Brain microvascular endothelial cell (primary cell): ENCODE data around the gene PDSS1.

Source experiments
- DNase-seq: peaks from one replicate; pipeline ENCODE4 v3.0.0-alpha.2; 2020
- H3K27ac ChIP-seq: fragments of 250-450 bp; sonication (Bioruptor Pico); 2 replicates; pipeline ENCODE4 v1.5.1; 2020; ENCODE audit warnings: mild to moderate bottlenecking, moderate library complexity
- H3K27me3 ChIP-seq: fragments of 250-450 bp; sonication (Bioruptor Pico); replicated peaks from 2 replicates; pipeline ENCODE4 v1.5.1; 2020; ENCODE audit warnings: mild to moderate bottlenecking
- H3K36me3 ChIP-seq: fragments of 250-450 bp; sonication (Bioruptor Pico); replicated peaks from 2 replicates; pipeline ENCODE4 v1.5.1; 2020; ENCODE audit warnings: mild to moderate bottlenecking
- H3K4me3 ChIP-seq: 2 replicates; pipeline ENCODE4 v1.5.1; 2011; ENCODE audit warnings: low read depth, mild to moderate bottlenecking, control low read depth, low read length, moderate library complexity
- CTCF ChIP-seq: IDR thresholded peaks from 2 replicates; pipeline ENCODE4 v1.5.1; 2011; ENCODE audit warnings: low read depth, mild to moderate bottlenecking, moderate library complexity, low read length, control low read depth, inconsistent platforms; ENCODE audit errors: missing control alignments
- in situ Hi-C: cut with HindIII; loops from 2 replicates; pipeline ENCODE4 v1.10.0; 2017; ENCODE audit warnings: low sequenced_read_pairs, low pct_ligation_motif_present

The PDSS1 gene

GRCh38 chr10:26728957-26729356 lies 31.5 kb downstream of the PDSS1 start:
- Histone ChIP-seq H3K36me3 (peaks cover 13% of the 10 kb centered on the region), H3K27ac (no peak overlapping the region), H3K4me3 (no peak overlapping the region), H3K27me3 (no peaks in the 10 kb centered on the region)
- DNase-seq = no peak
- in situ Hi-C loops = no loop called here
- TF ChIP-seq CTCF = peak; percentile 14

DNA sequence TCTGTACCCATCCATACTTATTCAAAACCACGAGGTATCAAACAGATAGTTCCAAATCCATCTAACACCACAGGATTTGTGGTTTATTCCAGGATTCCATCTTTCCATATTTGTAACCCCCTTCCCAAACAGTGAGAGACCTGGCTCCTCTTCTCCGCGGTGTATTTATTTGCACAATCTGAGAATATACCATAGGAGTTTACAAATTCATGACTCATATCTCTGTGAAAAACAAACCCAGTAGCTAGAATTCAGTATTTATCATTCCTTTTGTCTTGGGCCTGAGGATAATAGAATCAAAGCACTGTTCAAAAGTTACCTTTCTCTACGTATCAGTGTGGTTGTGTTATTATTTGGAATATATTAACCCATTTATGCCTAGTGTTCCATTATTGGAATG lies 31.9 kb downstream of the PDSS1 start:
- in situ Hi-C loops = no loop called here
- no peak overlapping the region for H3K4me3 ChIP-seq
- no peaks in the 10 kb centered on the region for H3K27me3 ChIP-seq
- H3K36me3 ChIP-seq = peaks cover 13% of the 10 kb centered on the region
- H3K27ac ChIP-seq = no peak overlapping the region
- DNase-seq = no peak
- TF ChIP-seq CTCF = no peak

DNA sequence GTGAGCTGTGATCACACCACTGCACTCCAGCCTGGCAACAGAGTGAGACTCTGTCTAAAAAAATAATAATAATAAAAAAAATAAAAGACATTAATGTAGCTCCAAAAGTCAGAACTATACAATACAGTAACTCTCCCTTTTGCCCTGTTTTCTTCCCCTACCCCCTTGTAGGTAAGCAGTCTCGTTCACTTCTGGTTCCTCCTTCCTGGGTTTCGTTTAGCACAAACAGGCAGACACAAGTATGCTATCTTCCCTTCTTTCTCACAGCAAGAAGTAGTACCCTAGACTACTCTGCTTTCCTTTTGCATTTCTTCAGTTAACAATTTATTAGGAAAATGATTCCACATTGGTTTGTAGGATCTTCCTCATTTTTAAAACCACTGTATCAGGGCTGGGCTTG lies 33.1 kb downstream of the PDSS1 start:
- Histone ChIP-seq H3K27me3 (no peaks in the 10 kb centered on the region), H3K4me3 (no peak overlapping the region), H3K27ac (no peak overlapping the region), H3K36me3 (peaks cover 13% of the 10 kb centered on the region)
- TF ChIP-seq CTCF = no peak
- in situ Hi-C loops = no loop called here
- DNase-seq = no peak

DNA sequence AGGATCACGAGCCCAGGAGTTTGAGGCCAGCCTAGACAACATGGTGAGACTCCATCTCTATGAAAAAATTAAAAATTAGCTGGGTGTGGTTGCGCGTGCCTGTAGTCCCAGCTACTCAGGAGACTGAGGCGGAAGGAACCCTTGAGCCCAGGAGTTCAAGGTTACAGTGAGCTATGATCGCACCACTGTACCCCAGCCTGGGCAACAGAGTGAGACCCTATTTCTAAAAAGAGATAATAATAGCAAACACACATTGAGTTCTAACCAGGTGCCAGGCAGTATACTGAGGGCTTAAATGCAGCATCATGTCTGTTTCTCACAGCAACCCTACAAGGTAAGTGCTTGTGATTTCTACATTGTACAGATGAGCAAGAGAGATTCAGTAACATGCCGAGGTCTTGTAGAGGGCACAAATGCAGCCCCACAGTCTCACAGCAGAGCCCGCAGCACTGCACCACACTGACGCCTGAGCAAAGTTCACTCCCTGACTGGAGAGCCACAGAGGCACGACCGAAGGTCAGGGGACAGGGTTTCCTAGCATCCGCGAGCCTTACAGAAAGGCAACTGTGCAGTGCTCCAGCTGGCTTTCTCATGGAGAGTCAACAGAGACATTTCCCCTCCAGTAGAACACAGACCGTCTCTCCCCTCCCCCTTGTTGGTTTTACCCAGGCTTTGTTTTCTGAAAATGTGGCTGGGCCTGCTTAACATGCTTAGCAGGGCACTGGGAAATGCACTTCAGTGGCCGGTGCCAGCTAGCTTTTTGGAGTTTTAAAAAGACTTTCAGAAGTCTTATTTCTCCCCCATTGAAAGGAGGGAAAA lies 36.5 kb downstream of the PDSS1 start:
- Histone ChIP-seq H3K27me3 (no peaks in the 10 kb centered on the region), H3K4me3 (no peak overlapping the region), H3K27ac (no peak overlapping the region), H3K36me3 (peaks cover 26% of the 10 kb centered on the region)
- in situ Hi-C loops = no loop called here
- TF ChIP-seq CTCF = no peak
- DNase-seq = no peak

DNA sequence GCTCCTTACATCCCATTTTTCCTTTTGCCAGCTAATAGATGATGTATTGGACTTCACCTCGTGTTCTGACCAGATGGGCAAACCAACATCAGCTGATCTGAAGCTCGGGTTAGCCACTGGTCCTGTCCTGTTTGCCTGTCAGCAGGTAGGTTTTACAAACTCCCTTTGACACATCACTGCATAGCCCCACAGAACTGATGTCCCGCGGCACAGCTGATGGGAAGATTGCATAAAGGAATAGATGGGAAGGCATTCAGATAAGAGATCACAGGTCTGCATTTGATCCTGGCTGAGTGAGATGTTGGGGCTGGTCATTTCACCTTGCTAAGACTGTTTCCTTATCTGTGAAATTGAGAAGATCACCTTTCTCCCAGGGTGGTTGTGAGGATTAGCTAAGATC lies 37.9 kb downstream of the PDSS1 start:
- no peak overlapping the region for H3K27ac ChIP-seq
- in situ Hi-C loops = no loop called here

More for the DNA sequence above, 37.9 kb downstream of the PDSS1 start:
- peaks cover 27% of the 10 kb centered on the region for H3K36me3 ChIP-seq
- no peak for DNase-seq
- no peak for TF ChIP-seq CTCF
- no peak overlapping the region for H3K4me3 ChIP-seq
- no peaks in the 10 kb centered on the region for H3K27me3 ChIP-seq
